HL-60 (cell line): Measurements from ENCODE around the gene PDSS2.

Source experiments
- CTCF ChIP-seq: IDR thresholded peaks from one replicate; pipeline ENCODE4 v1.5.1; 2011; ENCODE audit warnings: low read length, control low read depth, inconsistent platforms; ENCODE audit not compliant: insufficient read depth
- GABPA ChIP-seq: IDR thresholded peaks from 2 replicates; pipeline ENCODE4 v1.6.1; 2012; ENCODE audit warnings: low read depth
- POLR2AphosphoS5 ChIP-seq: IDR thresholded peaks from 2 replicates; pipeline ENCODE4 v1.6.1; 2012; ENCODE audit warnings: low read depth
- TF ChIP-seq, protein P1 (sequence below): IDR thresholded peaks from 2 replicates; pipeline ENCODE4 v1.6.1; 2012; ENCODE audit warnings: low read depth; ENCODE audit not compliant: insufficient replicate concordance

- TF ChIP-seq CTCF (no peak), POLR2AphosphoS5 (no peak), GABPA (no peak)
- TF ChIP-seq, protein P1, sequence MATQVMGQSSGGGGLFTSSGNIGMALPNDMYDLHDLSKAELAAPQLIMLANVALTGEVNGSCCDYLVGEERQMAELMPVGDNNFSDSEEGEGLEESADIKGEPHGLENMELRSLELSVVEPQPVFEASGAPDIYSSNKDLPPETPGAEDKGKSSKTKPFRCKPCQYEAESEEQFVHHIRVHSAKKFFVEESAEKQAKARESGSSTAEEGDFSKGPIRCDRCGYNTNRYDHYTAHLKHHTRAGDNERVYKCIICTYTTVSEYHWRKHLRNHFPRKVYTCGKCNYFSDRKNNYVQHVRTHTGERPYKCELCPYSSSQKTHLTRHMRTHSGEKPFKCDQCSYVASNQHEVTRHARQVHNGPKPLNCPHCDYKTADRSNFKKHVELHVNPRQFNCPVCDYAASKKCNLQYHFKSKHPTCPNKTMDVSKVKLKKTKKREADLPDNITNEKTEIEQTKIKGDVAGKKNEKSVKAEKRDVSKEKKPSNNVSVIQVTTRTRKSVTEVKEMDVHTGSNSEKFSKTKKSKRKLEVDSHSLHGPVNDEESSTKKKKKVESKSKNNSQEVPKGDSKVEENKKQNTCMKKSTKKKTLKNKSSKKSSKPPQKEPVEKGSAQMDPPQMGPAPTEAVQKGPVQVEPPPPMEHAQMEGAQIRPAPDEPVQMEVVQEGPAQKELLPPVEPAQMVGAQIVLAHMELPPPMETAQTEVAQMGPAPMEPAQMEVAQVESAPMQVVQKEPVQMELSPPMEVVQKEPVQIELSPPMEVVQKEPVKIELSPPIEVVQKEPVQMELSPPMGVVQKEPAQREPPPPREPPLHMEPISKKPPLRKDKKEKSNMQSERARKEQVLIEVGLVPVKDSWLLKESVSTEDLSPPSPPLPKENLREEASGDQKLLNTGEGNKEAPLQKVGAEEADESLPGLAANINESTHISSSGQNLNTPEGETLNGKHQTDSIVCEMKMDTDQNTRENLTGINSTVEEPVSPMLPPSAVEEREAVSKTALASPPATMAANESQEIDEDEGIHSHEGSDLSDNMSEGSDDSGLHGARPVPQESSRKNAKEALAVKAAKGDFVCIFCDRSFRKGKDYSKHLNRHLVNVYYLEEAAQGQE: no peak
These were observed 129.2 kb downstream of the PDSS2 start for GRCh38 chr6:107330168-107330567.
